ENCODE results near the gene ESYT1. TPM values are rescaled to one million over a fixed set of nuclear protein-coding genes. Genes with fewer than 3 reads are reported as not detected.

Gene ESYT1
- total RNA-seq, 1 donor from 2014 or later: 356 TPM

DNA sequence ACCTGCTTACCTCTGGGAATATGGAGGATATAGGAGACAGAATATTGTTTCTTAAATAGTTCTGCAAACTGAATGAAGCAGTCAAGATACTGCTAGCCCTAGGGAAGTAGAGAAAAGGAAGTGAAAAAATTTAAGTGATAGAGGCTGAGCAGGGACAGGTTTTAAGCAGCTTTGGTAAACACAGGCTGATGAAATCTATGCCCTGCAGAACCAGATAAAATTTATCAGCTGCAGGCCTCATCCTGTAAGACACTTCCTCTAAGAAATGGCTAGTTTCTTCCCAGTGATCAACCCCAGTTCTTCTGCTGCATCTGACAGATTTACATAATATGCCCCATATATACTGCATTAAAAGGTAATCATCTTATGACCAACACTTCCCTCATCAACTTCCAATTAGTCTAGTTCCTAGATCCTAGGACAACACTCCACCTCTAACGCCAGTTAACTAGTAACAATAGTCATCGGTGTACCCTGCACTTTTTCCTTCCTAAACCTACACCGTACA lies 1.3 kb upstream of the ESYT1 start:
- no peak for DNase-seq (ENCODE audit: low read depth in 2 of 2)

DNA sequence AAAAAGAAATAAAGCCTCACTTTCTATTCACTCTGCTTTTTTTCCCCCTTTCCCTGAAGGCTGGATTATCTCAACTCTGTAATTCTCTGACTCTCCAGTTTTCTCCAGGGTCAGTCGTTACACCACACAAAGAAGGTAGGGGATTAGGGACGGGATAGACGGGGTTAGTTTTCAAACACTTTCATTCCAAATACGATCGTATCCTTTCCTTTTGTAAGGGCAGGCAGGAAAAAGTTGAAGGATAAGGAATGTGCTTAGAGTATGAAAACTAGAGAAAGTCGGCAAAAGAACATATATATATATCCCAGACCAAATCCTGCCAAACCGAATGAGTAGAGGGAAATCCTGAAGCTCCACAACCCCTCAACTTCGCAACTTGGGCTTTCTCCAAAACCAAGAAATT lies 581 bp upstream of the ESYT1 start:
- DNase-seq (ENCODE audit: low read depth in 2 of 2): no peak

DNA sequence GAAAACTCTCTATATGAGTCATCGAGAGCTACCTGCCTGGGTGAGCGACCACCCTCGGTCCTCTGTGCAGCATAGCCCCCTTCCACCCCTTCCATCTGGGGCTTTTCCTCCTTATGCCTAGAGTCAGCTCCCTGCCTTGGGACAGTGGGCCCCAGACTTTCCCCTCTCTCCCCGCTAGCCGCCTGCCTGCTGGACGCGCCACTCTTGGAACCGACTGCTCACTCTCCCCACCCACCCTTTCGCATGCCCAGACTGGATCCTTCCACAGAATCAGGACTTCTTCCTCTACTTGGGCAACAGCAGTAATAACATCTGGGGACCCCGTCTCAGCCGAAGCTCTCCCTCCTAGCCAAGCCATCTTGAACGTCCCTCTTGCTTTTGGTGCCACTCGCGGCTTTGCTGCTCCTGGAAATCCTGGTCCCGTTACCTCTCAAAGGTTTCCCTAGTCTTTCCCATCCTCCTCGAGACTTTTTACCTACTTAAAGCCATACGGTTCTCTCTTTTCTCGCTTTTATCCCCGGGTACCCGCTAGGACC lies 671 bp downstream of the ESYT1 start:
- DNase-seq (ENCODE audit: low read depth in 2 of 2): peak in 1 of 2 donors; percentile 36

DNA sequence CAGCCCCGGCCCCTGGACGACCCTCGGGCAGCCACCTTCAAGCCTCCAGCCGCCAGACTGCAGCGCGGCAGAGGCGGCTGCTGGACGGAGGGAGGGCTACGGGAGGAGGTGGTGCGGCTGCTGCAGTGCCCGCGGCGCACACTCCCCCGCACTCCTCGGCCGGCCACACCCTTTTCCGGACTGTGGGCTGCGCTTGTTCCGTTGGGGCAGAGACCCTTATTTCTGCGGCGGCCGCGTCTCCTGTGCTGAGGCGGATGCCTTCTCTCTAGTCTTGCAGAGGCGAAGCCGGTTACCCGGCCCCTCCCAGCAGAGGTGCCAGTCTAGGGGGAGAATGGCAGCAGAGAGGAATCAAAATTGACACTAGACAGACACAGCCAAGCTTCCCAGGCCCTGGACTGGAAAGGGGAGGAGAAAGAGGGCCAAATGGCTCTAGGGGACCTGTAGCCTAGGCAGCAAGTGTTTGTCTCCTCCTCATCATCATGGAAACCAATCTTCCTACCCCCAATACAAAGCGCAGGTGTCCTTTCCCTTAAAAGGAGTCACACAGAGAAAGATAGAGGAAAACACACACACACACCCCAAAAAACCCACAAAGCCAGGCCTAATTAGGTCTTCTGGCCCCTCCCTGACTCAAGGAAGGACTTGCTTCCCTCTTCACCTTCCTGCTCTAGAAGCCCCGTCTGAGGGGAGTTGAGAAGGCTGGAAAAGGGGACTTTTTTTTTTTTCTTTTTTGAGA lies 1.3 kb downstream of the ESYT1 start:
- DNase-seq (ENCODE audit: low read depth in 2 of 2): peak in 1 of 2 donors; percentile 53

DNA sequence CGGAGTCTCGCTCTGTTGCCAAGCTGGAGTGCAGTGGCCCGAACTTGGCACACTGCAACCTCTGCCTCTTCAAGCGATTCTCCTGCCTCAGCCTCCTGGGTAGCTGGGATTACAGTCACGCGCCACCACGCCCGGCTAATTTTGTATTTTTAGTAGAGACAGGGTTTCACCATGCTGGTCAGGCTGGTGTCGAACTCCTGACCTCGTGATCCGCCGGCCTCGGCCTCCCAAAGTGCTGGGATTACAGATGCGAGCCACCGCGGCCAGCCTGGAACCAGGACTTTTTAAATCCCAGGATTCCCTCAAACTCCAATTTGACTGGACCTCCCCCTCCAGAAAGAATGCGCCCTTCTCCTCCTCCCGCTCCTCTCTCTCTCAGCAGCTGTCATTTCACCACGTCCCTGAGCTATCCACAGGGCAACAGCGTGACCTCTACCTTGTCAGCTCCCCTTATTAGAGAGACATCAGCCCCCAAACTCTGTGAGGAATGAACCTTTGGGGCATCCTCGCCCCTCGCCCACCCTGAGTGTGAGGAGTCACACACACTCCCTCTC lies 2.0 kb downstream of the ESYT1 start:
- DNase-seq (ENCODE audit: low read depth in 2 of 2): no peak

DNA sequence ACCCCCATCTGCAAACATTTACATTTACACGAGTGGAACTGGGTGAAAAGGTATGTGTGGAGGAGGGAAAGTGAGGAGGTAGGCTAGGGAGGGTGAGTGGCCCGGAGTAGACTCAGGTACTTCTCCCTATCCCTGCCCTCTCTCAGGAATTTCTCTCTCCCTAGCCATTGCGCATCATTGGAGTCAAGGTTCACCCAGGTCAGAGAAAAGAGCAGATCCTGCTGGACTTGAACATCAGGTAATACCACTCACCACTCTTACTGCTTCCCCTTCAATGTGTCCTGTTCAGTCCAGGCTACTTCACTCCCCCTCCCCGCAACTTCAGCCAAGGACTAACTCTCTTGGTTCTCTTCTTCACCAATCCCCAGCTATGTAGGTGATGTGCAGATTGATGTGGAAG lies 2.8 kb downstream of the ESYT1 start:
- no peak for DNase-seq (ENCODE audit: low read depth in 2 of 2)

DNA sequence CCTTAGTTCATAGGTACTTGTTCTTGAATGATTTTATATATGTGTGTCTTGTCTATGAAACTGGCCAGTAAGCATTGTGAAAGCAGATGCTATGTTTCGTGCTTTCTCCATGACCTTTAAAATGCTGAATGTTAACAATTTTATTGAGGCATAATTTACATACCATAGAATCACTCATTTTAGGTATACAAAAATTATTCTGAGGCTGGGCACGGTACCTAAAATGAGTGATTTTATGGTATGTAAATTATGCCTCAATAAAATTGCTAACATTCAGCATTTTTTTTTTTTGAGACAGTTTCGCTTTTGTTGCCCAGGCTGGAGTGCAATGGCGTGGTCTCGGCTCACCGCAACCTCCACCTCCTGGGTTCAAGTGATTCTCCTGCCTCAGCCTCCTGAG lies 6.8 kb downstream of the ESYT1 start:
- no peak for DNase-seq (ENCODE audit: low read depth in 2 of 2)

DNA sequence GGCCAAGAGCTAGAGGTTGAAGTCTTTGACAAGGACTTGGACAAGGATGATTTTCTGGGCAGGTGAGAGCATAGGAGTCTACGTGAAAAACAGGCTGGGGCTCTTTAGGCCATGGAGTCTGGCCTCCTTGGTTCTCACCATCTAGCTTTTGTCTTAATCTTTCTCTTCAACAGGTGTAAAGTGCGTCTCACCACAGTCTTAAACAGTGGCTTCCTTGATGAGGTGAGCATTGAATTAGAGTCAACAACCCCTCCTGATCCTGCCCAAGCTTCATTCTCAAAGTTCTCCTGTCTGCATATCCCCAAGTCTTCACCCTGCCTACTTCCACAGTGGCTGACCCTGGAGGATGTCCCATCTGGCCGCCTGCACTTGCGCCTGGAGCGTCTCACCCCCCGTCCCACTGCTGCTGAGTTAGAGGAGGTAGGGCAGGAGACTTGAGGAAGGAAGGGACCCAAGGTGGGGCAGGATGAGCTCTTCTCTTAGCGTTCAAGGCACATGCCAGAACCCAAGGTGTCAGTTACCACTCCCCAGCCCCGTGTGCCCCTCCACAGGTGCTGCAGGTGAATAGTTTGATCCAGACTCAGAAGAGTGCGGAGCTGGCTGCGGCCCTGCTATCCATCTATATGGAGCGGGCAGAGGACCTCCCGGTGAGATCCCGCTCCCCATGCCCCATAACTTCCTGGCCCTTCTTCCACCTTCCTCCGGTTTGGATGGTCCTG lies 9.9 kb downstream of the ESYT1 start:
- no peak for DNase-seq (ENCODE audit: low read depth in 2 of 2)

DNA sequence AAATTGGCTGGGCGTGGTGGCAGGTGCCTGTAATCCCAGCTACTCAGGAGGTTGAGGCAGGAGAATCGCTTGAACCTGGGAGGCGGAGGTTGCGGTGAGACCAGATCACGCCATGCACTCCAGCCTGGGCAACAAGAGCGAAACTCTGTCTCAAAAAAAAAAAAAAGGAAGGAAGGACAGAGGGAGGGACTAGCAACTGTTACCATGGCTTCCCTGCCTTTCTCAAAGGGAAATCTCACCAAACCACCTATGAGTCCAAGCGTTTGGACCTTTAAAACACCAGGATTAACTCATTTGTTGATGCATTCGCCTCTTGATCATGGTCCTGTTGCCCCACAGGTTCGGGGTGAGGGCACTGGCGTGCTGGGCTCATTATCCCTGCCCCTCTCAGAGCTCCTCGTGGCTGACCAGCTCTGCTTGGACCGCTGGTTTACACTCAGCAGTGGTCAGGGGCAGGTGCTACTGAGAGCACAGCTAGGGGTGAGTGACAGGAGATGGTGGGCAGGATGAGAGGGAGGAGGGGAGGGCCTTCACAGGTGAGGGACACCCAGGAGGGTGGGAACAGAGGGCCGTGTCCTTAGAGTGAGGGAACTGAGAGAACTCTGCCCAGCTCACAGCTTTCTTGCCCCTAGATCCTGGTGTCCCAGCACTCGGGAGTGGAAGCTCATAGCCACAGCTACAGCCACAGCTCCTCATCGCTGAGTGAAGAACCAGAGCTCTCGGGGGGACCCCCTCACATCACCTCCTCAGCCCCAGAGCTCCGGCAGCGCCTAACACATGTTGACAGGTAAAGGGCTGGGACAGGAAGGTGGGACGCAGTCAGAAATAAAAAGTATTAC lies 14.1 kb downstream of the ESYT1 start:
- no peak for DNase-seq (ENCODE audit: low read depth in 2 of 2)

DNA sequence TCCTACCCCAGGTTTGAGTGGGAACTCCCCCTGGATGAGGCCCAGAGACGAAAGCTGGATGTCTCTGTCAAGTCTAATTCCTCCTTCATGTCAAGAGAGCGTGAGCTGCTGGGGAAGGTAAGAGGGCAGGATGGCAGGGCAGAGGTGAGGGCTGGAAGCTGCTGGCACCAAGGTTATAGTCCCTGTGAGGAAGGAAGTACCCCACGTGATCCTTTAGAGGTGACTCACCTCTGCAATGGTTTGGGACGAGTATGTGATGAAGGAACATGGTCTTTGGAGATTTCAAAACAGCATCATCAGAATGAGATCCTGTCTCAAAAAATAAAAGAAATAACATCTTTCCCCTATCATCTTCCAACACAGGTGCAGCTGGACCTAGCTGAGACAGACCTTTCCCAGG lies 15.2 kb downstream of the ESYT1 start:
- no peak for DNase-seq (ENCODE audit: low read depth in 2 of 2)

DNA sequence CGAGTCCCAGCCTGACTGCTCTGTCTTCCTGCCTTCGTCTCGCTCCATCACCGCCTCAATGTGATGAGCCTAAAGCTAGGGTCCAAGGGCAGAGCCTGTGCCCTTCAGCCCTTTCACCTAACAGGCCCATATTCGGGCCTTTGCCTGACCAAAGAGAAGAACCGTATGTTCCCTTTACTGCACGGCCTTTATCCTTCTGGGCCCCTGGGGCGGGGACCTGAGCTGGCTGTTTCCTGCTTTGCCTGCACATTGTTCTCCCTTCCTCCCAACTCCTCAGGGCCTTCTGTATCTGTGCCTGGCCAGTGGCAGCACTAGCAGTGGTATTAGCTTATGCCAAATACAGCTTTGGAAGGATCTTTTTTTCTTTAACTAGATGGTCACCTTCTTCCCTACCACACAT lies 15.8 kb downstream of the ESYT1 start:
- DNase-seq (ENCODE audit: low read depth in 2 of 2): peak in 1 of 2 donors; percentile 79

DNA sequence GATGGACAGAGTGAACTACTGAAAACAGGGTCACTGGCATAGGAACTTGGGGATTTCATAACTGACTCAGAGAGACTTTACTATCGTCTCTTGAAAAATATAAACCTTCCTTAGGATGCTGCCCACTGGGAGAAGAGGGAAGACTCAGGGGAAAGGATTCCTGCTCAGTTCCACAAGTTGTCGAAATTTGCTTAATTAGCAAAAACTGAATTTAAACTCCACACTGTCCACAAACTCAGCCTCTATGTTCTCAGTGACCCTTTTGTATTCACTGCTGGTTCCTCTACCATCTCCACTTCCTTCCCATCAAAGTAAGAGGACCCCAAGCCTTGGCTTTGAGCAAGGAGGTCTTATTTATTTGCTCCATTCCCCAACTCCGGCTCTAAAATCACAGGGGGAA lies 17.1 kb downstream of the ESYT1 start:
- DNase-seq (ENCODE audit: low read depth in 2 of 2): no peak

DNA sequence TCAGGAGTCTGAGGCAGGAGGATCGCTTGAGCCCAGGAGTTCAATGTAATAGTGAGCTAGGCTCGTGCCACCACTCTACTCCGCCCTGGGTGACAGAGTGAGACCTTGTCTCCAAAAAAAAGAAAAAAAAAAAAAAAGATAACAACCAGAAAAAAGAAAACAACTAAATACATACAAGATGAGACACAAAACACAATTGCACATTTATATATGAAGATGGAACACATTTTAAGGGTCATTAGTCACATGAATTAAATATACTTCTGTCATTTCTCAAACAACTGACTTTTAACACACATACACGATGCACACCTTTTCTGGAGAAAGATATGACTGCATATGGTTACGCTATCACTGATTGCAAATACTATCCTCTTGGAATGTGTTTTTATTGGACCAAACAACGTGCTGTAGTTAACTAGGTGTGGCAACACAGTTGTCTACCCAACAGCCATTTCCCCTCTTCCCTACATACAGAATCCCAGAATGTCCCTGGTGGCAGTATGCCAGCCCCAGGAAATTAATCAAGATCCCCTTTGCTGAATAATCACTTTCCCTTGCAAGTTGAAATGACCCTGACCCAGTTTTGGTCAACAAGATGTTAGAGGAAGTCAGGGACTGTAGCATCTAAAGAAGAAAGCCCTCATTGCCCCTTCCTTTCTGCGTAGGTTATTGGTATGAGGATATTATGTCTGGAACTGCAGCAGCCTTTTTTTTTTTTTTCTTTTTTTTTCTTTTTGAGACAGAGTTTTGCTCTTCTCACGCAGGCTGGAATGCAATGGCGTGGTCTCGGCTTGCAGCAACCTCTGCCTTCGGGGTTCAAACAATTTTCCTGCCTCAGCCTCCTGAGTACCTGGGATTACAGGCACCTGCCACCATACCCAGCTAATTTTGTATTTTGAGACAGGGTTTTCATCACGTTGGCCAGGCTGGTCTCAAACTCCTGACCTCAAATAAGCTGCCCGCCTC lies 18.7 kb downstream of the ESYT1 start:
- peak; percentile 86 to 92 for DNase-seq (ENCODE audit: low read depth in 2 of 2)

DNA sequence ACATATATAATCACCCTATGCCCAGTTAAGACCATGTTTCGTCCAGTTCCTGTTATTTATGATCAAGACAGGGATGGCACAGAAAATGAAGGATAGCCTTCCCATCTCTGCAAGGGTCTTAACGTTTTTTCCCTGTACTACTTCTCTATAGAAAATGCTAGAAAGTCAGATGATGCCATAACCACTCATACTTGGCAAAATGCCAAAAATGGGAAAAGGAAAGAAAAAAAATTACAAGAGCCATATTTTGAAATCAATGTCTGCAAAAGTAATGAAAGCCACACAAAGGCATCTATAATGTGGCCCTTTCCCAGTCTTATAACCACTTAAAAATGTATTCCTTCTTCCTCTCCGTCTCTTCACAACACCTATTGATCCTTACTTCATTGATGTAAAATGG lies 22.5 kb downstream of the ESYT1 start:
- DNase-seq (ENCODE audit: low read depth in 2 of 2): peak in 1 of 2 donors; percentile 41

DNA sequence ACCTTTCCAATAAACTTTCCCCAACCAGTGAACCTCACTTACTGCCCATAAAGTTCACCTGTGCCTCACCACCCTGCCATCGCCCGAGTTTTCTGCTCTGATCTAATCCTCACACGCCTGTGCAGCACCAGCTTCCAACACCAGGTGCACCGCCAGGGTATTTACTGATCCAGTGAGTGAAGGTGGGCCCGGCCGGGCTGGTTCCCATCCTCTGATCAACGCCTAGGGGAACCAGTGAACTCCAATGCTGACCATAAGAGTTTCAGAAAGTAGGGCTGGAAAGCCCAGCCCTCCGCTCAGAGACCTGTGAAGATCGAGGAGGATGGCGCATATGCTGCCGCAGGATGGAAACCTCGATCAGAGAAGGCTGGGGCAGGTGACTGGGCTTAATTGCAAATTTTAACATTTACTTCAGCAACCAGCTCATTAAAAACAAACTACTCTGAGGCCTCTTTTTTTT lies 23.6 kb downstream of the ESYT1 start:
- DNase-seq (ENCODE audit: low read depth in 2 of 2): peak in 1 of 2 donors; percentile 34

DNA sequence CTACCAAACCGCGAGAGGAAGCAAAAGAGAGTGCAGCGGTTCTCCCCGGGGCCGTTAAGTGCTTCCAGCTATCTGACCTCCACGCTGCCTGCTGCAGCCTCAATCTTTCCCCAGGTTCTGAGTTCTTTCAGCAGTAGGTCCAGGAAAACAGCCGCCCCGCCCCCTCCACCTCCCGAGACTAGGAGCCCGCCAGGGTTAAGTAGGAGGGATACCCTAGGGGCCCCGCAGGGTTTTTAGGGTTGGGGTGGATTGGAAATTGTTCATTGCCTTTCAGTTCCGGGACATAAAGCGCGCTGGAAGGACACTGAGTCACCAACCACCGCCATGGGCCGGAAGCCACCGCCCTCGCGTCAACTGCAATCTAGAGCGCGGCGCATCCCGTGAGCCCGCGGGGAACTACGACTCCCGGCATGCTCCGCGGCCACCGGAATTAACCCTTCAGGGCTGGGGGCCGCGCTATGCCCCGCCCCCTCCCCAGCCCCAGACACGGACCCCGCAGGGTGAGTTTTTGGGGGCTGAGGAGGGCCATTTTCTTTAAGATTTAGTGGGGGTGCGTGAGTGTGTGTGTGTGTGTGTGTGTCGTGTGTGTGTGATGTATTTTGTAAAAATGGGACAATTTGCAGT lies 24.2 kb downstream of the ESYT1 start, which contains the start of gene MYL6B:
MYL6B (plus strand) TSS at position 456 of the 624 bp plus-strand sequence. CDS start 1,332 bp downstream, outside the sequence.
- peak; percentile 78 to 93 for DNase-seq (ENCODE audit: low read depth in 2 of 2)

DNA sequence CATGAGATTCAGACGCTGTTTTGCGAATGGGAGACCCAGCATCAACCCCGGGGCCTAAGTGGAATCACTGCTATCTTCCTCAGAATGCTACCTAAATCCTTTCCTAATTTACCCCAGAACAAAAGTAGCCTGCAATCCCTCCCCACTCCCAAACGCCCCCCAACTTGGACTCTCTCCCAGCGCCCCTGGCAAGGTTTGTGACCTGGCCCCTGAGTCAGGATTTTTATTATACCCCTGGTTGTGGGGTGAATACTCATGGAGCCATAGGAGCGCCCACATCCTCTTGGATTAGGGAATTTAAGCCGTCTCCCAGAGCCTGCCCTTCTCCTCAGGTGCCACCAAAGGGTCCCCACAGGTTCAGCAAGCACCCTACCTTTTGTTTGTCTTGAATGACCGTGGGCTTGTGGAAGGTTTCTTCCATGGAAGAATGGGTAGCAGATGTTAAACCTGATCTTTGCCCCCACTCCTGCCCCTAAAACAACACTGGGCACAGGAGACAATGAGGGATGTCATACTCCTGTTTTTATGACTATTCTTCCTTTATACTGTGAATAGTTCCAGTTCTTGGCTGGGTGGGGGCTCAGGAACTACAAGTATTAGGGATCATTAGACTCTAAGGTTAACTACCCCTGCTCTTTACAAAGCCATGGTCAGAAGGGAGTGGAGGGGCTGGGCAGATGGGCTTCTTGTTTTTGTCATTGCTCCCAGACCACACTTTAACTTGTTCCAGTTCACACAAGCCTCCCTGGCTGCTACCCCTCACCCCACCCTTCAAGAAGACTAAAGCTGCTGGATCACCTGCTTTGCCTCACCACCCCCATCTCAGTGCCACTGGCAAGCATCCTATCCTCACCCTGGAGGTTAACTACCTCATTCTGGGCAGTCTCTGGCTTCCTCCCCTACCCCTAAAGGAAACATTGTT lies 24.9 kb downstream of the ESYT1 start:
- no peak for DNase-seq (ENCODE audit: low read depth in 2 of 2)

DNA sequence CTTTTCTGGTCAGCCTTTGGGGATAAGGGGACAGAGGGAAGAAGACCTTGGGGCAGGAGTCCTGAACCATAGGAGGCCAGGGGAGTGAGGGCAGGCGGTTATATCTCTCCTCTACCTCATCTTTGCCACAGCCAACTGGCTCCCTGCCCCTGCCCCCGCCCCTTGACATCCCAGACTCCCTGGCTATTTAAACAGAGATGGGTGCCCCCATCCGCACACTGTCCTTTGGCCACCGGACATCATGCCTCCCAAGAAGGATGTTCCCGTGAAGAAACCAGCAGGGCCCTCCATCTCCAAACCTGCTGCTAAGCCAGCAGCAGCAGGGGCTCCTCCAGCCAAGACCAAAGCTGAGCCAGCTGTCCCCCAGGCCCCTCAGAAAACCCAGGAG lies 25.6 kb downstream of the ESYT1 start:
- no peak for DNase-seq (ENCODE audit: low read depth in 2 of 2)
